Endothelial cell of umbilical vein (primary cell): Measurements from ENCODE around the gene FANCI. TPM values are rescaled to one million over a fixed set of nuclear protein-coding genes. Genes with fewer than 3 reads are reported as not detected.

Experiments
- BruUV-seq: library from RNA; stranded (reverse); fragments of 400-500 nt; replicated peaks from 2 replicates; lab custom pipeline; 2021; lab: Mats Ljungman, UMichigan
- CTCF ChIA-PET: fragments of 300-600, 350-600 bp; sonication (Branson Sonifier 250); formaldehyde crosslinking; loops from one replicate; lab custom pipeline; 2021; ENCODE audit warnings: antibody characterized with exemption, inconsistent platforms; lab: Charles Lee
- POLR2A ChIA-PET: fragments of 300-600, 350-600 bp; sonication (Branson Sonifier 250); formaldehyde crosslinking; loops from one replicate; lab custom pipeline; 2021; ENCODE audit warnings: antibody characterized with exemption, inconsistent platforms; lab: Charles Lee
- DNase-seq: peaks from one replicate; pipeline ENCODE4 v3.0.0-alpha.2; 2011; ENCODE audit warnings: low read depth, low spot score
- FAIRE-seq: peaks from 2 replicates; lab custom pipeline; 2011; peaks lifted over from hg19 to GRCh38; lab: Jason Lieb, UNC
- H2AFZ ChIP-seq: 2 replicates; pipeline ENCODE4 v1.6.0; 2012; ENCODE audit warnings: low read depth, low read length, control low read depth, inconsistent platforms
- H3K27ac ChIP-seq: 2 replicates; pipeline ENCODE4 v1.5.1; 2011; ENCODE audit warnings: low read depth, mild to moderate bottlenecking, control low read depth, low read length, moderate library complexity; ENCODE audit not compliant: insufficient read depth
- H3K27me3 ChIP-seq, 2 experiments: 2 replicates each; pipeline versions ENCODE4 v1.6.0 to v1.6.1; 2011; ENCODE audit warnings: low read length in 2 of 2, mixed read lengths in 1 of 2; ENCODE audit not compliant: control insufficient read depth in 2 of 2, insufficient read depth in 2 of 2
- H3K36me3 ChIP-seq, 2 experiments: 2 replicates in 1 of 2; 3 replicates in 1 of 2; pipeline ENCODE4 v1.5.1; 2011; ENCODE audit warnings: low read length in 2 of 2, mild to moderate bottlenecking in 1 of 2, moderate library complexity in 1 of 2; ENCODE audit not compliant: control insufficient read depth in 2 of 2, insufficient read depth in 2 of 2; ENCODE audit errors: extremely low read depth in 1 of 2
- H3K4me1 ChIP-seq: 3 replicates; pipeline ENCODE4 v1.5.1; 2011; ENCODE audit warnings: mild to moderate bottlenecking, low read length; ENCODE audit not compliant: control insufficient read depth, insufficient read depth; ENCODE audit errors: extremely low read depth
- H3K4me2 ChIP-seq: 2 replicates; pipeline ENCODE4 v1.6.1; 2011; ENCODE audit warnings: low read length, control low read depth, mixed read lengths; ENCODE audit not compliant: insufficient read depth
- H3K4me3 ChIP-seq, 3 experiments: fragments of 200-600 bp in 1 of 3; sonication (generic), shearing (Covaris generic) in 1 of 3; replicated peaks in 1 of 3; 2 replicates each; pipeline ENCODE4 v1.5.1; 2011 to 2016; ENCODE audit warnings: control low read depth in 3 of 3, low read length in 3 of 3, mild to moderate bottlenecking in 2 of 3, inconsistent platforms in 1 of 3, low read depth in 1 of 3, moderate library complexity in 1 of 3; ENCODE audit not compliant: insufficient read depth in 1 of 3
- H3K79me2 ChIP-seq: 2 replicates; pipeline ENCODE4 v1.6.0; 2012; ENCODE audit warnings: low read length, inconsistent platforms; ENCODE audit not compliant: control insufficient read depth, insufficient read depth
- H3K9ac ChIP-seq: replicated peaks from 2 replicates; pipeline ENCODE3; 2011; ENCODE audit warnings: low read length, control low read depth; ENCODE audit not compliant: insufficient read depth; ENCODE audit errors: extremely low read depth
- H3K9me1 ChIP-seq: replicated peaks from 3 replicates; pipeline ENCODE4 v1.6.0; 2011; ENCODE audit warnings: mild to moderate bottlenecking, low read length; ENCODE audit not compliant: control insufficient read depth, insufficient read depth; ENCODE audit errors: extremely low read depth
- H3K9me3 ChIP-seq: replicated peaks from 2 replicates; pipeline ENCODE4 v1.5.1; 2012; ENCODE audit warnings: low read length, inconsistent platforms; ENCODE audit not compliant: control insufficient read depth, insufficient read depth
- H4K20me1 ChIP-seq: replicated peaks from 2 replicates; pipeline ENCODE3; 2011; ENCODE audit warnings: mild to moderate bottlenecking, low read length; ENCODE audit not compliant: control insufficient read depth, insufficient read depth; ENCODE audit errors: extremely low read depth
- CTCF ChIP-seq, 2 donors: IDR thresholded peaks; 1 replicate in 1 of 2; 2 replicates in 1 of 2; pipeline ENCODE4 v1.5.1; 2011; ENCODE audit warnings: low read length in 2 of 2, mild to moderate bottlenecking in 2 of 2, moderate library complexity in 2 of 2, control low read depth in 1 of 2, inconsistent platforms in 1 of 2, low read depth in 1 of 2; ENCODE audit not compliant: insufficient read depth in 1 of 2; ENCODE audit errors: extremely low read depth in 1 of 2
- EZH2 ChIP-seq: IDR thresholded peaks from 2 replicates; pipeline ENCODE4 v1.6.1; 2012; ENCODE audit warnings: borderline replicate concordance, low read depth, mild to moderate bottlenecking, moderate library complexity, low read length, inconsistent platforms; ENCODE audit not compliant: severe bottlenecking
- FOS ChIP-seq: IDR thresholded peaks from 2 replicates; pipeline ENCODE4 v1.6.1; 2011; ENCODE audit warnings: mild to moderate bottlenecking, low read length, moderate library complexity, borderline replicate concordance; ENCODE audit not compliant: insufficient read depth
- JUN ChIP-seq: IDR thresholded peaks from 2 replicates; pipeline ENCODE4 v1.6.1; 2011; ENCODE audit warnings: borderline replicate concordance, low read depth; ENCODE audit not compliant: insufficient read length, insufficient read depth
- MAX ChIP-seq: IDR thresholded peaks from 2 replicates; pipeline ENCODE4 v1.6.1; 2011; ENCODE audit not compliant: insufficient read depth, insufficient read length
- MYC ChIP-seq: IDR thresholded peaks from one replicate; pipeline ENCODE4 v1.6.1; 2011; ENCODE audit warnings: mild to moderate bottlenecking, low read depth, low read length
- POLR2A ChIP-seq: IDR thresholded peaks from 2 replicates; pipeline ENCODE4 v1.6.1; 2012; ENCODE audit warnings: low read depth, mild to moderate bottlenecking, control low read depth, low read length
- POLR2AphosphoS5 ChIP-seq: IDR thresholded peaks from 2 replicates; pipeline ENCODE4 v1.6.1; 2012; ENCODE audit warnings: low read depth, mild to moderate bottlenecking, control low read depth, low read length, moderate library complexity; ENCODE audit not compliant: insufficient read depth
- dilution Hi-C: fragments of 300-500 bp; cut with MboI; formaldehyde crosslinking; loops from one replicate; pipeline ENCODE4 v1.15.0; 2019; ENCODE audit warnings: low sequenced_read_pairs; ENCODE audit not compliant: extremely low pct_ligation_motif_present
- intact Hi-C: fragments of 100-400 bp; cut with micrococcal nuclease; formaldehyde crosslinking; loops from one replicate; pipeline ENCODE4 v1.10.0; 2022
- polyA plus RNA-seq, 4 experiments: library from polyadenylated mRNA; depleted of rRNA in 3 of 4; stranded (reverse) in 3 of 4; unstranded in 1 of 4; fragments of >200 nt; gene quantifications; 2 replicates each; pipeline versions ENCODE4 v1.2.1 to v1.2.3, GENCODE V29; 2011 to 2012; ENCODE audit warnings: missing spikeins in 1 of 4
- total RNA-seq: library from RNA; stranded (reverse); gene quantifications from 2 replicates; pipeline ENCODE4 v1.2.3, GENCODE V29; 2021

FANCI gene
- total and polyA plus RNA-seq, 2 donors (not counting 3 experiments of a cell fraction or from before 2014, with no cell fraction given): 10.8 to 74.7 TPM

DNA sequence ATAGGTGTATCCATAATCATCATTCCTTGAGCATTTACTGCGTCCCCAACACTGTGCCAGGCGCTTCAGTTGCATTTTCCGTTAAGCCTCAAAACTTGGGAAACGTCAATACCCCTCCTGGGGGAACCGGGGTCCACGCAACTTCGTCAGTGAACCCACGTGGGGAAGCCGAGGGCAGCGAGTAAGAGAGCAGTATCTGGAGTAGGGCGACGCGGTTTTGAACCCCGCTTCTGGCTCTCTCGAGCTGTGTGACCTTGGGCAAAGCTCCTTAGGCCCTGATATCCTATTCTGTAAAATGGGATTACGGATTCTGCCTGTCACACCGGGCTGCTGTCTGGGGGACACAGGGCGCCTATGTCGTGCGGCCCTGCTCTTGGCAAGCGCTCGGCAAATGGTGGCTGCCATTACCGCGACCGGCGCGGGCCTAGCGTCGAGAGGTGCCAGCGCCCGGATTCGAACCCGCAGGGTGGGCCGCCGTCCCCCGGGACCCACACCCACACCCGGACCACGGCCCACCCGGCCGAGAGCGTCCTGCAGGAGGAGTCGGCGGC is 90.3 kb downstream of the FANCI start:
- BruUV-seq: no TSS peak
- Histone ChIP-seq H4K20me1 (peaks cover 7% of the 10 kb centered on the region), H3K4me3 (peak overlapping the region; percentile 40 to 91 (median 71)), H3K9me3 (no peaks in the 10 kb centered on the region), H3K27me3 (peaks cover 0 to 6% of the 10 kb centered on the region in 2 experiments), H3K36me3 (peaks cover 15 to 19% of the 10 kb centered on the region in 2 experiments), H3K79me2 (peaks cover 50% of the 10 kb centered on the region), H3K27ac (peak overlapping the region; percentile 11), H2AFZ (peak overlapping the region; percentile 16), H3K4me1 (peaks cover 28% of the 10 kb centered on the region), H3K9ac (peak overlapping the region; percentile 51), H3K4me2 (peak overlapping the region; percentile 77), H3K9me1 (no peaks in the 10 kb centered on the region)
- ChIA-PET POLR2A (no interaction called here), CTCF (interaction anchor here (1.0 to 2.0 kb wide), 4 partner anchors 24 to 429 kb away, joined by 3 to 29 read pairs (median 5); no protein-coding TSS in a partner anchor)
- intact Hi-C loops: loop anchor here (1.0 to 10.0 kb wide), 5 partner anchors 19 to 709 kb away; partner anchors contain the start of genes AEN, HAPLN3 and TICRR
- dilution Hi-C loops: no loop called here
- TF ChIP-seq JUN (no peak), POLR2AphosphoS5 (no peak), POLR2A (no peak), EZH2 (no peak), MAX (no peak), CTCF (IDR thresholded peaks at IDR 0.05; ENCODE audit: extremely low read depth in 1 of 2, insufficient read depth in 1 of 2, low read depth in 1 of 2, low read length in 2 of 2) (no peak), FOS (no peak), MYC (no peak)
- FAIRE-seq (no peak), DNase-seq (no peak)
